GM12891 (cell line): ENCODE data around the gene USP40.

ENCODE experiments used
- POLR2A ChIP-seq: IDR thresholded peaks from 2 replicates; pipeline ENCODE4 v1.6.1; 2011; ENCODE audit warnings: low read depth, low read length, control low read depth
- POLR2AphosphoS5 ChIP-seq: IDR thresholded peaks from 2 replicates; pipeline ENCODE4 v1.6.1; 2011; ENCODE audit warnings: low read depth, low read length, control low read depth
- SPI1 ChIP-seq: IDR thresholded peaks from 2 replicates; pipeline ENCODE4 v1.6.1; 2011; ENCODE audit warnings: low read depth, low read length, control low read depth
- TAF1 ChIP-seq: IDR thresholded peaks from 2 replicates; pipeline ENCODE4 v1.6.1; 2011; ENCODE audit warnings: low read depth, low read length, control low read depth

DNA sequence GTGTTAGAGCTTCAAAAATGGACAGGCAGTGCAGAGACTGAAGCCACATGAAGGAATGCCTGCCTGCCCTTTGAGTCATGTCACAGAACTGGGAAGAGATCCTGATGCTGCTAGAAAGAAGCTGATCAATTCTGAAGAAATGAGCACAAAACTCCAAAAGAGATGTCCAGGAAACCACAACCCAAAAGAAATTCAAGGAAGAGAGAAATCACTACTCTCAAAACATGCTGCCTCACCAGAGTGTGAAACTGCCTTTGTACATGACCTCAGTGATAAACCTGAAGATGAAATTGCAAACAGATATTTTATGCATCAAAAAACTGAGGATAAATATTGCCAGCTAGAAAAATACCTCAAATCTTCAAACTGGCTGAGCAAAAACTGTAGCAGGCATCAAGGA, 20.5 kb downstream of the USP40 start:
- TF ChIP-seq POLR2A (no peak), TAF1 (no peak), POLR2AphosphoS5 (no peak), SPI1 (no peak)
